ENCODE measurements around the gene FZD4. TPM values are rescaled to one million over a fixed set of nuclear protein-coding genes. Genes with fewer than 3 reads are reported as not detected.
"Not testable (repeated sequence)": the region's sequence is repeated elsewhere in the genome, so short reads cannot be mapped to it uniquely, and the experiment has no call there.

The FZD4 gene
- total and polyA plus RNA-seq, 3 donors from 2014 or later: 14.8 to 31.9 (median 31.2) TPM

- Histone ChIP-seq H3K27ac (no peak overlapping the region), H3K27me3 (no peaks in the 10 kb centered on the region), H3K9me3 (no peaks in the 10 kb centered on the region), H3K4me3 (no peak overlapping the region), H3K4me1 (peaks cover 14% of the 10 kb centered on the region), H3K36me3 (ENCODE audit: low read depth, missing control alignments) (no peaks in the 10 kb centered on the region)
- WGBS, 2 donors: 60 to 86% methylated on average over 3 of the region's 3 CpGs
- intact Hi-C loops (cut with DNase I; ENCODE audit: low total_unique reads): no loop called here
- no peak for DNase-seq
- TF ChIP-seq POLR2A (IDR thresholded peaks at IDR 0.05): no peak
- TF ChIP-seq, protein P1, sequence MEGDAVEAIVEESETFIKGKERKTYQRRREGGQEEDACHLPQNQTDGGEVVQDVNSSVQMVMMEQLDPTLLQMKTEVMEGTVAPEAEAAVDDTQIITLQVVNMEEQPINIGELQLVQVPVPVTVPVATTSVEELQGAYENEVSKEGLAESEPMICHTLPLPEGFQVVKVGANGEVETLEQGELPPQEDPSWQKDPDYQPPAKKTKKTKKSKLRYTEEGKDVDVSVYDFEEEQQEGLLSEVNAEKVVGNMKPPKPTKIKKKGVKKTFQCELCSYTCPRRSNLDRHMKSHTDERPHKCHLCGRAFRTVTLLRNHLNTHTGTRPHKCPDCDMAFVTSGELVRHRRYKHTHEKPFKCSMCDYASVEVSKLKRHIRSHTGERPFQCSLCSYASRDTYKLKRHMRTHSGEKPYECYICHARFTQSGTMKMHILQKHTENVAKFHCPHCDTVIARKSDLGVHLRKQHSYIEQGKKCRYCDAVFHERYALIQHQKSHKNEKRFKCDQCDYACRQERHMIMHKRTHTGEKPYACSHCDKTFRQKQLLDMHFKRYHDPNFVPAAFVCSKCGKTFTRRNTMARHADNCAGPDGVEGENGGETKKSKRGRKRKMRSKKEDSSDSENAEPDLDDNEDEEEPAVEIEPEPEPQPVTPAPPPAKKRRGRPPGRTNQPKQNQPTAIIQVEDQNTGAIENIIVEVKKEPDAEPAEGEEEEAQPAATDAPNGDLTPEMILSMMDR (IDR thresholded peaks at IDR 0.05): no peak
Observed at GRCh38 chr11:86951706-86952105, 3.5 kb downstream of the FZD4 start.

GRCh38 chr11:86950661-86950995, 4.6 kb downstream of the FZD4 start:
- H3K27ac ChIP-seq: no peak overlapping the region
- intact Hi-C loops (cut with DNase I; ENCODE audit: low total_unique reads): no loop called here

GRCh38 chr11:86949995-86950660, 5.1 kb downstream of the FZD4 start:
- no peaks in the 10 kb centered on the region for H3K27me3 ChIP-seq
- no peak overlapping the region for H3K27ac ChIP-seq
- DNase-seq: no peak
- TF ChIP-seq, protein P1 (IDR thresholded peaks at IDR 0.05): no peak
- no peak for TF ChIP-seq POLR2A (IDR thresholded peaks at IDR 0.05)
- WGBS, 2 donors: 69 to 80% methylated on average over 3 of the region's 3 CpGs
- H3K4me1 ChIP-seq: peaks cover 14% of the 10 kb centered on the region
- intact Hi-C loops (cut with DNase I; ENCODE audit: low total_unique reads): no loop called here
- no peaks in the 10 kb centered on the region for H3K9me3 ChIP-seq
- H3K4me3 ChIP-seq: no peak overlapping the region
- no peaks in the 10 kb centered on the region for H3K36me3 ChIP-seq (ENCODE audit: low read depth, missing control alignments)

More at GRCh38 chr11:86950661-86950995, 4.6 kb downstream of the FZD4 start:
- H3K27me3 ChIP-seq: no peaks in the 10 kb centered on the region
- DNase-seq: no peak
- H3K9me3 ChIP-seq: no peaks in the 10 kb centered on the region
- H3K4me3 ChIP-seq: no peak overlapping the region
- 47 to 56% methylated on average over 5 of the region's 5 CpGs for WGBS, 2 donors
- no peaks in the 10 kb centered on the region for H3K36me3 ChIP-seq (ENCODE audit: low read depth, missing control alignments)
- H3K4me1 ChIP-seq: peaks cover 14% of the 10 kb centered on the region
- TF ChIP-seq, protein P1 (IDR thresholded peaks at IDR 0.05): no peak
- no peak for TF ChIP-seq POLR2A (IDR thresholded peaks at IDR 0.05)

DNA sequence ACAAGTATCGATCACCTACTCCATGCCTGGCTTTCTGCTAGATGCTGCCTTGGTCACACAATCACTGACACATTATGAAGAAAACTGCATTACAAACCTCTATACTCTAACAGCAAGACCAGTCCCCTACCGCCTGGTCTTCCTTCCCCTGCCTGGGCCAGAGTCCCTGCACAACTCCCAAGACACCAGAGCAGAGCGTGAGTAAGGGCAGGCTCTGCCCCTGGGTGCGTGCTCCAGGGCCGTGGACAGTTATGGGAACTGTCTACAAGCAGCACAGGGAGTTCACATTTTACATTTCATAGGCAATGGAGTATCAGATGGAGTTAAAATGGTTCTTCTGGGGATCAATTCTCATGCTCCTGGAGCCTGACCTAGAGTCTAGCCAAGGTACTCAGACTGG, 6.5 kb downstream of the FZD4 start:
- Histone ChIP-seq H3K4me3 (no peak overlapping the region), H3K9me3 (no peaks in the 10 kb centered on the region), H3K4me1 (peaks cover 14% of the 10 kb centered on the region), H3K27me3 (no peaks in the 10 kb centered on the region), H3K36me3 (ENCODE audit: low read depth, missing control alignments) (no peaks in the 10 kb centered on the region), H3K27ac (no peak overlapping the region)
- TF ChIP-seq, protein P1 (IDR thresholded peaks at IDR 0.05): no peak
- TF ChIP-seq POLR2A (IDR thresholded peaks at IDR 0.05): no peak
- intact Hi-C loops (cut with DNase I; ENCODE audit: low total_unique reads): no loop called here
- no peak for DNase-seq
- WGBS, 2 donors: 86 to 92% methylated on average over 5 of the region's 5 CpGs

DNA sequence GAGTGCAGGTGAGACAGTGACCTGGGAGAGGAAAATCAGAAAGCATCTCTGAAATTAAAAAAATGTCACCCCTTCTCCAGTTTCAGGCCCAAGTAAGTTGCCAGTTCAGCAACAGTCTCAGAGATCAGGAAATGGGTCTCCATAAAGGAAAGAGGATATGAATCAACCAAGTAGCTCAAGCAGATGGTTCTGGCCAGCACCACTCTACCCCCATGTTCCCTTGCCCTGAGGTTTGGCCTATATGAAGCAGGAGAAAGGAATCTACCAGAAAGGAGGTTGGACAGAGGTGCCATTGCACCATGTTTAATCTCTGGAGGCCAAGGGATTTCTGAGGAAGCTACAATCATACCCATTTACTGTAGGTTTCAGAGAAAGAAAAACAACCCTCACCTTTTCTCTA, 7.7 kb downstream of the FZD4 start:
- Histone ChIP-seq H3K36me3 (ENCODE audit: low read depth, missing control alignments) (no peaks in the 10 kb centered on the region), H3K9me3 (no peaks in the 10 kb centered on the region), H3K4me3 (no peak overlapping the region), H3K4me1 (peaks cover 9% of the 10 kb centered on the region), H3K27ac (no peak overlapping the region), H3K27me3 (no peaks in the 10 kb centered on the region)
- no peak for DNase-seq
- intact Hi-C loops (cut with DNase I; ENCODE audit: low total_unique reads): no loop called here
- TF ChIP-seq, protein P1 (IDR thresholded peaks at IDR 0.05): no peak

DNA sequence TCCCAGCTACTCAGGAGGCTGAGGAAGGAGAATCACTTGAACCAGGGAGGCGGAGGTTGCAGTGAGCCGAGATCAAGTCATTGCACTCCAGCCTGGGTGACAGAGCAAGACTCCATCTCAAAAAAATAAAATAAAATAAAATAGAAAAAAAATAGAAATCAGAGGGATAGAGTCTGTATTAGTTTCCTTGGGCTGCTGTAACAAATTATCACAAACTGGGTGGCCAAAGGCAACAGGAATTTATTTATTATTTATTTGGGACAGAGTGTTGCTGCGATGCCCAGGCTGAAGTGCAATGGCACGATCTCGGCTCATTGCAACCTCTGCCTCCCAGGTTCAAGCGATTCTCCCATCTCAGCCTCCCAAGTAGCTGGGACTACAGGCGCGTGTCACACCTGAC, 11.7 kb downstream of the FZD4 start:
- H3K4me3 ChIP-seq; H3K9me3 ChIP-seq; DNase-seq; H3K27me3 ChIP-seq; H3K36me3 ChIP-seq (ENCODE audit: low read depth, missing control alignments); intact Hi-C loops (cut with DNase I; ENCODE audit: low total_unique reads); H3K27ac ChIP-seq: not testable (repeated sequence)
- 93 to 98% methylated on average over 8 of the region's 8 CpGs for WGBS, 2 donors
- peaks cover 33% of the 10 kb centered on the region for H3K4me1 ChIP-seq

Data from testis (tissue), 3 donors.